HG03378 (cell line): Measurements from ENCODE around the gene TEX26.
"Not testable (repeated sequence)": the region's sequence is repeated elsewhere in the genome, so short reads cannot be mapped to it uniquely, and the experiment has no call there.

Source experiments
- ATAC-seq: cut with Tn5 transposase; IDR thresholded peaks from one replicate; pipeline ENCODE4 v1.9.1; 2021; ENCODE audit warnings: mild to moderate bottlenecking, moderate library complexity; ENCODE audit not compliant: unreplicated experiment

Gene TEX26

GRCh38 chr13:30918662-30919405 lies 13.6 kb upstream of the TEX26 start:
- ATAC-seq: no peak

DNA sequence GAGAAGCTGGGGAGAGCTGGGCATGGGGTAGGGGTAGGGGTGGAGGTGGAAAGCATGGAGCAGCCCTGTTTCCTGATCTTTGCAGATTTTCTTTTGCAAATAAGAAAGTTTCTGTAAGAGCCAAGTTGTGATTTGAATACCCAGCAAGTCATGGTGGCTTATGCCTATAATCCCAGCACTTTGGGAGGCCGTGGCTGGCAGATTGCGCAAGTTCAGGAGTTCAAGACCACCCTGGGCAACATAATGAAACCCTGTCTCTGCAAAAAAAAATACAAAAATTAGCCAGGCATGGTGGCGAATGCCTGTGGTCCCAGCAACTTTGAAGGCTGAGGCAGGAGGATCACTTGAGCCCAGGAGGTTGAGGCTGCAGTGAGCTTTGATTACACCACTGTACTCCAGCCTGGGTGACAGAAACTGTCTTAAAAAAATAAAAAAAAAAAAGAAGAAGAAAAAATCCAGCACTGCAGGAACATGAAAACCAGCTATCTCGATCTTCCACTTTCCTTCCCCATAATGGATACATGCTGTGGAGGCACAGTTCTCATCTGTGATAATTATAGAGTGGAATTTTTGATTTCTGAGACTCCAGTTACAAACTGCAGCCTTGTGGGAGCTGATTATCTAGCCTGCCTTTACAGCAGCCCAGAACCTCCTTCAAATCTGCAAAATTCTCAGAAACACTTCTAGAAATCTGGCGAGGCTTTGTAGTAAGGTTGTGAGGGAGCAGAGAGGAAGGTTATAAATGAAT lies 12.1 kb upstream of the TEX26 start:
- ATAC-seq: no peak

DNA sequence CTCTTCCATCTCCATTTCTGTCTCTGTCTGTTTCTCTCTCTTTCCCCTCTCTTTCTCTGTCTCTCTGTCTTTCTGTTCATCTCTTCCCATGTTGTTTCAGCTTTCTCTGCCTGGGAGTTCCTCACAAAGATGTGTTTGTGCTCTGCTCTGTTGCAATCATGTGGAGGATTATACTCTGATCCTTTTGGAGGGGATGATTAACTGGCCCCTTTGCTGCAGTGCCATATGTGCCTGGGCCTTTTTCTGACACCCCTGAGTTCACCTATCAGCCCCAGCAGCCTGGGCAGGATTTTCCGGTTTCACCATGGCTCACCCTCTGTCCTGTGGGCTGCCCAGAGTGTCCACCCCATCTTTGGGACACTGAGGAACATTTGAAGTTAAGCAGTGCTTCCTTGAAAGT lies 9.0 kb upstream of the TEX26 start:
- no peak for ATAC-seq

GRCh38 chr13:30924721-30925120 lies 7.7 kb upstream of the TEX26 start:
- ATAC-seq: no peak

DNA sequence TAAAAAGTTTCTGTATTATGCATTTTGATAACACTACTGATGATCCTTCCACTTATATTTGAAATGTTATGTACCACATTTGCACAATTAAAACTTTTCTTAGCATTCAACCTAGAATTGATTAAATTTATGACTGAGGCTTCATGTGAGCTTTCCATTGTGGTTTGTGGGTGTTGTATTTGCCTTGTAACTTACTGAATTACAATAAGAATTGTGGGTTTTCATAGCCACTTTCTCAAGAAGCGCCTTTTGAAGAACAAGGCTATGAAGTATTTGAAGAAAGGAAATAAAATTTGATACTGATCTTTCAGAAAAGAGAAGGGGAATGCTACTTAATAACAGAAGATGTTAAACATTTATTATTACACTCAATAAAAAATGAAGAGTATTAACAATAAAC lies 7.0 kb upstream of the TEX26 start:
- ATAC-seq: no peak

DNA sequence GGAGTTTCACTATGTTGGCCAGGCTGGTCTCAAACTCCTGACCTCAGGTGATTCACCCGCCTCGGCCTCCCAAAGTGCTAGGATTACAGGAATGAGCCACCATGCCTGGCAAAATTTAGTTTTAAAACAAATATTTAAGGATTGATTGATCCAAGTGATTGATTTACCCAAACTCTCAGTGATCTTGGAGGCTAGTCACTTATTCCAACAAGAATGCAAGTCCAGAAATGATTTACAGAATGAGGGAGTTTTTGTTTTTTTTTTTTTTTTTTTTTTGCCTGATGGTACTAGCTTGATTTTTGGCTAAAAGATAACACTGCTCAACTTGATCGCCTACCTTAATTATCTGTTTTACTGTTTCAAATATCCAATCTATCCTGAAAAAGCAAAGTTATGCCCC lies 5.7 kb upstream of the TEX26 start:
- no peak for ATAC-seq

- not testable (repeated sequence) for ATAC-seq
Observed at GRCh38 chr13:30927188-30927587, 5.3 kb upstream of the TEX26 start.

GRCh38 chr13:30927595-30927994 lies 4.9 kb upstream of the TEX26 start:
- ATAC-seq: no peak

- no peak for ATAC-seq
Observed at GRCh38 chr13:30928978-30929377, 3.5 kb upstream of the TEX26 start.

DNA sequence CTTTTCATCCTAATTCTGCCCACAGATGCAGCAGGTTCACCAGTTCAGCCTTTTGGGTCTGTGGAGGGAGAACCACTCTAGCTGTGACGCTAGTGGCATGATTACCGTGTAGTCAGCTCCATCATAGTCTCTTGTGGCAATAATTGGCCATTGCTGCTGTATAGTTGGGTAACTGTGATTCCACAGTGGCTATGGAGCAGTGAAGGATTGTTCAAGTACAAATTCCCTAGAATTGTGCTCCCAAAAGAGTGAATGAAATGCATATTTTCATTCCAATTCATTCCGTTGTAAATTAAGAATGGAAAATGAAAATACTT lies 856 bp downstream of the TEX26 start:
- no peak for ATAC-seq

DNA sequence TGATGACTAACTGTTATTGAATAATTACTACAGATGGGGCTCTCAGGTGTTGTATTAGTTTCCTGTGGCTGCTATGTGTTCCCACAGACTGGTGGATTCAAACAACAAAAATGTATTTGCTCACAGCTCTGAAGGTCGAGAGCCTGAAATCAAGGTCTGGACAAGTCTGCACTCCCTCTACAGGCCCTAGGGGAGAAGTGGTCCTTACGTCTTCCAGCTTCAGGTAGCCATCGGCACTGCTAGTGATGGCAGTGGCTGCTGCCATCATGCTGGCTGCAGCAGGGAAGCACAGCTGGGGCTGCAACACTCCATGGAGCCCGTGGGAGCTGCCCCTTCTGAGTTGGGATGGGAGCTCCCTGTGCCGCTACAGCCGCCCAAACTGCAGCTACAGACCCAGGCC lies 1.9 kb downstream of the TEX26 start:
- ATAC-seq: no peak

DNA sequence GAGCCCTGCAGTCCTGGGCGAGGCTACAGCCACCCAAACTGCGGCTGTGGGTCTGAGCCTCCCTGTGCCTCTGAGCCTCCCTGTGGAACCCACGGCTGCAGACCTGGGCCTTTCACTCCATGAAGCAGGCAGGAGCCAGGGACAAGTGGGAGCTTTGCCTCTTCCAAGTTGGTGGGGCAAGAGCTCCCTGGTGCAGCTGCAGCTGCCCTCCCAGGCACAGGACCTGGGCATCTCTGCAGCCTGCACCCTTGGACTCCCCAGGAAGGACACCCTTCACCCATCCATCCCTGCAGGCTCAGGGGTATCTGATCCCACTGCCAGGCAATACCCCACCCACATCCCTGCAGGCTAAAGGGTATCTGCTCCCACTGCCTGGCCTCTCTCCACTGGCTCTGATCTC lies 2.3 kb downstream of the TEX26 start:
- ATAC-seq: no peak

DNA sequence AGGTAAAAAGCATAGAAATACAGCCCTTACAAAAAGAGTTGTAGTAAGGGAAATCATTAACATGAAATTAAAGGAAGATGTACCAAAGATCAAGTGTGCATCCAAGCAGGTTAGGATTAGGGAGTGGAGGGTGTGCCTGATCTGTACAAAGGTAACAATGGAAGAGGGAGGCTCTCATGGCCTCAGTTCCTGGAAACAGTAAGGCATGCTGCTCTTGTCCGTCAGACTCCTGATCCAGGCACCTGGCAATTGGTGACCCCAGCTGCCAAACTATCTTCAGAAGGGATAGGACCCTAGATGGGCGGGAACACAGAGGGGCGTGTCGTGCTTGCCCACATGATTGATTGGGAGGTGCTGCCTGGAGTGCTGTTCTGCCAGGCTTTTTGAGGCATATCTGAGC lies 4.5 kb downstream of the TEX26 start:
- ATAC-seq: no peak

DNA sequence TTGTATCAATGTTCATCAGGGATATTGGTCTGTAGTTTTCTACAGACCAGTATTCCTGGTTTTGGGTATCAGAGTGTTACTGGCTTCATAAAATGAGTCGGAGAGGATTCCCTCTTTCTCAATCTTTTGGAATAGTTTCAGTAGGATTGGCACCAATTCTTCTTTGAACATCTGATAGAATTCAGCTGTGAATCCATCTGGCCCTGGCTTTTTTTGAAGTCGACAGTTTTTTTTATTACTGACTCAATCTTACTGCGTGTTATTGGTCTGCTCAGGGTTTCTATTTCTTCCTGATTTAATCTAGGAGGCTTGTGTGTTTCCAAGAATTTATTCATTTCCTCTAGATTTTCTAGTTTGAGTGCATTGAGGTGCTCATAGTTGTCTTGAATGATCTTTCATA lies 11.4 kb downstream of the TEX26 start:
- no peak for ATAC-seq

- no peak for ATAC-seq
Observed at GRCh38 chr13:30957258-30957943, 24.9 kb downstream of the TEX26 start.

- ATAC-seq: no peak
Observed at GRCh38 chr13:30959678-30960077, 27.2 kb downstream of the TEX26 start.

GRCh38 chr13:30963791-30964190 lies 31.3 kb downstream of the TEX26 start:
- no peak for ATAC-seq

- no peak for ATAC-seq
Observed at GRCh38 chr13:30965380-30965779, 32.9 kb downstream of the TEX26 start.

- no peak for ATAC-seq
Observed at GRCh38 chr13:30966101-30966500, 33.6 kb downstream of the TEX26 start.

GRCh38 chr13:30968846-30969245 lies 36.4 kb downstream of the TEX26 start:
- ATAC-seq: no peak

GRCh38 chr13:30971575-30971974 lies 39.1 kb downstream of the TEX26 start:
- ATAC-seq: no peak

DNA sequence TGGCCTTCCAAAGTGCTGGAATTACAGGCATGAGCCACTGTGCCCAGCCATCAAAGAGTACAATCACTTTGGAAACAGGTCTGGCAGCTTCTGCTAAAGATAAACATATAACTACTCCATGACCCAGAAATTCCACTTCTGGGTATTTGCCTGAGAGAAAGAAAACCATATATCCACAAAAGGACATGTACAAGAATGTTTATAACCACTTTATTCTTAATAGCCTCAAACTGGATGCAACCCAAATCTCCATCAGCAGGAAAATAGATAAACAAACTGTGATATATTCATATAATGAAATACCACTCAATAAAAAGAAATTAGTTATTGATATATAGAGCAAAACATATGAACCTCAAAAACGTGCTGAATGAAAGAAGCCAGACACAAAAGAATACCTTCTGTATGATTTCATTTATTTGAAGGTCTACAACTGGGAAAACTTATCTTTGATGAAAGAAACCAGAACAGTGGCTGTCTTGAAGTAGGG lies 40.5 kb downstream of the TEX26 start:
- no peak for ATAC-seq
